22Rv1 (cell line): ENCODE results near the gene PLD1.

Experiments
- CTCF ChIP-seq: fragments of 450-650 bp; IDR thresholded peaks from 2 replicates; pipeline ENCODE4 v1.5.1; 2017; ENCODE audit warnings: mild to moderate bottlenecking
- ZFX ChIP-seq: fragments of 450-650 bp; IDR thresholded peaks from 2 replicates; pipeline ENCODE4 v1.6.1; 2017; ENCODE audit warnings: antibody characterized with exemption, borderline replicate concordance

- TF ChIP-seq CTCF (peak; percentile 13; the same call in 1 of the 2 replicates), ZFX (no peak)
These were observed 24.1 kb upstream of the PLD1 start for GRCh38 chr3:171834461-171834801.
